SK-N-SH (cell line): ENCODE data around the gene DGCR6L. TPM values are rescaled to one million over a fixed set of nuclear protein-coding genes. Genes with fewer than 3 reads are reported as not detected.
"Not testable (repeated sequence)": the region's sequence is repeated elsewhere in the genome, so short reads cannot be mapped to it uniquely, and the experiment has no call there.

ENCODE experiments used
- CTCF ChIA-PET: fragments of 300-600, 350-600 bp; formaldehyde crosslinking; extraction: SDS; loops from one replicate; lab custom pipeline; 2021; lab: Yijun Ruan, JAX
- POLR2A ChIA-PET: fragments of 350-600 bp; sonication (Branson Sonifier 250); formaldehyde crosslinking; extraction: SDS; loops from one replicate; lab custom pipeline; 2020; ENCODE audit warnings: antibody characterized with exemption, inconsistent platforms; lab: Yijun Ruan, JAX
- DNase-seq: peaks from one replicate; pipeline ENCODE4 v3.0.0; 2012
- H2AFZ ChIP-seq: fragments of 200-600 bp; sonication (generic); 2 replicates; pipeline ENCODE4 v1.8.1; 2016; ENCODE audit warnings: antibody characterized with exemption, mild to moderate bottlenecking, low read depth
- H3F3A ChIP-seq: fragments of 200-600 bp; sonication (generic); replicated peaks from 2 replicates; pipeline ENCODE3; 2016; ENCODE audit warnings: antibody characterized with exemption, mild to moderate bottlenecking; ENCODE audit not compliant: insufficient read depth
- H3K27ac ChIP-seq, 2 experiments: fragments of 200-500 bp in 1 of 2; fragments of 200-600 bp in 1 of 2; sonication (Bioruptor generic) in 1 of 2; sonication (generic), shearing (Covaris generic) in 1 of 2; 2 replicates each; pipeline versions ENCODE4 v1.5.1 to v1.6.1; 2014 to 2016; ENCODE audit warnings: low read depth in 2 of 2, inconsistent platforms in 1 of 2, low read length in 1 of 2, mild to moderate bottlenecking in 1 of 2, mixed read lengths in 1 of 2
- H3K27me3 ChIP-seq: fragments of 200-600 bp; sonication (generic), shearing (Covaris generic); 2 replicates; pipeline ENCODE4 v1.6.1; 2016; ENCODE audit warnings: mixed run types; ENCODE audit not compliant: insufficient read depth
- H3K36me3 ChIP-seq, 2 experiments: fragments of 200-500 bp in 1 of 2; fragments of 200-600 bp in 1 of 2; sonication (Bioruptor generic) in 1 of 2; sonication (generic) in 1 of 2; replicated peaks in 1 of 2; 2 replicates each; pipeline versions ENCODE3 to v1.5.1; 2014 to 2016; ENCODE audit warnings: low read length in 1 of 2, mild to moderate bottlenecking in 1 of 2; ENCODE audit not compliant: insufficient read depth in 2 of 2, control insufficient read depth in 1 of 2
- H3K4me1 ChIP-seq, 2 experiments: fragments of 200-500 bp in 1 of 2; fragments of 200-600 bp in 1 of 2; sonication (Bioruptor generic) in 1 of 2; sonication (generic), shearing (Covaris generic) in 1 of 2; 2 replicates each; pipeline versions ENCODE4 v1.5.1 to v1.6.1; 2014 to 2016; ENCODE audit warnings: low read depth in 1 of 2, low read length in 1 of 2, mixed run types in 1 of 2; ENCODE audit not compliant: insufficient read depth in 2 of 2, control insufficient read depth in 1 of 2
- H3K4me2 ChIP-seq: fragments of 200-600 bp; sonication (generic), shearing (Covaris generic); 2 replicates; pipeline ENCODE4 v1.6.1; 2017; ENCODE audit warnings: mixed run types
- H3K4me3 ChIP-seq, 2 experiments: fragments of 200-500 bp in 1 of 2; fragments of 200-600 bp in 1 of 2; sonication (Bioruptor generic) in 1 of 2; sonication (generic), shearing (Covaris generic) in 1 of 2; 2 replicates each; pipeline versions ENCODE4 v1.5.1 to v1.8.1; 2014 to 2016; ENCODE audit warnings: low read depth in 2 of 2, inconsistent platforms in 1 of 2, low read length in 1 of 2, mild to moderate bottlenecking in 1 of 2, mixed read lengths in 1 of 2, moderate library complexity in 1 of 2
- H3K79me2 ChIP-seq: fragments of 200-600 bp; sonication (generic); 2 replicates; pipeline ENCODE4 v1.8.1; 2017; ENCODE audit warnings: mild to moderate bottlenecking; ENCODE audit not compliant: insufficient read depth
- H3K9ac ChIP-seq: fragments of 200-600 bp; sonication (generic); 2 replicates; pipeline ENCODE4 v1.6.1; 2017; ENCODE audit warnings: mixed run types
- H3K9me2 ChIP-seq: fragments of 200-600 bp; sonication (generic); 2 replicates; pipeline ENCODE4 v1.6.1; 2017; ENCODE audit warnings: mixed run types
- H3K9me3 ChIP-seq: fragments of 200-600 bp; sonication (generic); 2 replicates; pipeline ENCODE4 v1.6.1; 2017; ENCODE audit warnings: mixed run types, mild to moderate bottlenecking, moderate library complexity
- H4K20me1 ChIP-seq: fragments of 200-600 bp; sonication (generic); 2 replicates; pipeline ENCODE4 v1.6.1; 2017; ENCODE audit warnings: mild to moderate bottlenecking, mixed run types; ENCODE audit not compliant: insufficient read depth
- CTCF ChIP-seq: fragments of 200-600 bp; sonication (generic); IDR thresholded peaks from 2 replicates; pipeline ENCODE4 v1.6.1; 2017; ENCODE audit warnings: antibody characterized with exemption, mild to moderate bottlenecking, moderate library complexity
- GATA2 ChIP-seq: sonication (generic); formaldehyde crosslinking; IDR thresholded peaks from 2 replicates; pipeline ENCODE4 v1.5.0; 2020; ENCODE audit warnings: mild to moderate bottlenecking, missing genetic modification reagents
- JUND ChIP-seq: IDR thresholded peaks from 2 replicates; pipeline ENCODE4 v1.4.0; 2012
- MAX ChIP-seq: IDR thresholded peaks from 2 replicates; pipeline ENCODE4 v1.4.0; 2012; ENCODE audit warnings: low read depth
- MXI1 ChIP-seq: IDR thresholded peaks from 2 replicates; pipeline ENCODE4 v1.6.1; 2012; ENCODE audit warnings: mild to moderate bottlenecking, low read depth, low read length, improper control_type of control experiment
- NRF1 ChIP-seq: IDR thresholded peaks from 2 replicates; pipeline ENCODE4 v1.6.1; 2012; ENCODE audit warnings: low read depth, mild to moderate bottlenecking, low read length
- PBX3 ChIP-seq: IDR thresholded peaks from 2 replicates; pipeline ENCODE4; 2012
- POLR2AphosphoS5 ChIP-seq: IDR thresholded peaks from 2 replicates; pipeline ENCODE4 v1.6.1; 2012; ENCODE audit warnings: low read depth, low read length
- RAD21 ChIP-seq: IDR thresholded peaks from 2 replicates; pipeline ENCODE4 v1.6.1; 2012; ENCODE audit warnings: mild to moderate bottlenecking, low read length
- REST ChIP-seq: IDR thresholded peaks from 2 replicates; pipeline ENCODE4 v1.6.1; 2012; ENCODE audit warnings: mild to moderate bottlenecking, low read depth, low read length, moderate library complexity
- RXRA ChIP-seq: IDR thresholded peaks from 2 replicates; pipeline ENCODE4 v1.4.0; 2012; ENCODE audit warnings: low read depth, mild to moderate bottlenecking, borderline replicate concordance
- USF1 ChIP-seq: IDR thresholded peaks from 2 replicates; pipeline ENCODE4 v1.4.0; 2012; ENCODE audit warnings: low read depth, borderline replicate concordance
- USF2 ChIP-seq: fragments of 150-350 bp; IDR thresholded peaks from 2 replicates; pipeline ENCODE4 v1.6.1; 2017; ENCODE audit warnings: antibody characterized with exemption, low read length, low read depth, borderline replicate concordance
- YY1 ChIP-seq: IDR thresholded peaks from 2 replicates; pipeline ENCODE4 v1.4.0; 2012; ENCODE audit warnings: low read depth, mild to moderate bottlenecking
- ZBTB33 ChIP-seq: IDR thresholded peaks from 2 replicates; pipeline ENCODE4 v1.4.0; 2012; ENCODE audit warnings: low read depth, borderline replicate concordance
- WGBS: methylation state at CpG from one replicate; pipeline ENCODE4 v1.1.6; 2017; ENCODE audit warnings: low lambda C conversion rate; 5-methylcytosine and 5-hydroxymethylcytosine counted together
- polyA plus RNA-seq, 3 experiments: library from polyadenylated mRNA; depleted of rRNA; stranded (reverse); fragments of >200 nt; gene quantifications; 2 replicates each; pipeline ENCODE4 v1.2.3, GENCODE V29; 2012

Gene DGCR6L
- polyA plus RNA-seq, 1 of the 3 experiments (the other 2 are of a cell fraction) = 59.8 TPM

GRCh38 chr22:20280866-20281265 is 39.0 kb downstream of the DGCR6L start:
- H3K4me2 ChIP-seq = no peak overlapping the region
- H3K27ac ChIP-seq = no peak overlapping the region
- H3K27me3 ChIP-seq = no peaks in the 10 kb centered on the region
- WGBS = 92% methylated on average over 2 of the region's 12 CpGs
- no peak for DNase-seq
- H3K9me3 ChIP-seq = no peaks in the 10 kb centered on the region
- no peaks in the 10 kb centered on the region for H3K36me3 ChIP-seq
- no peaks in the 10 kb centered on the region for H3K9me2 ChIP-seq
- no peaks in the 10 kb centered on the region for H4K20me1 ChIP-seq
- no peak for TF ChIP-seq POLR2AphosphoS5
- TF ChIP-seq CTCF = no peak
- no peak for TF ChIP-seq NRF1
- TF ChIP-seq REST = no peak
- TF ChIP-seq PBX3 = no peak
- TF ChIP-seq YY1 = no peak
- TF ChIP-seq RXRA = no peak
- TF ChIP-seq USF1 = no peak
- no peak for TF ChIP-seq JUND
- no peak for TF ChIP-seq GATA2 (CRISPR knock-in tag)
- TF ChIP-seq ZBTB33 = no peak
- TF ChIP-seq MXI1 = no peak
- no peak for TF ChIP-seq MAX
- no peak for TF ChIP-seq USF2
- TF ChIP-seq RAD21 = no peak
- TF ChIP-seq, all 33 proteins: peak for 0
- Histone ChIP-seq H3K4me3 (no peak overlapping the region), H3K4me1 (peaks cover 0 to 7% of the 10 kb centered on the region in 2 experiments; a peak in 1 of 4 replicates), H3F3A (no peaks in the 10 kb centered on the region), H2AFZ (no peak overlapping the region), H3K9ac (no peak overlapping the region), H3K79me2 (no peaks in the 10 kb centered on the region)
- ChIA-PET POLR2A (no interaction called here), CTCF (interaction anchor here (0.6 kb wide), 1 partner anchor 127 kb away, joined by 3 read pairs; no protein-coding TSS in a partner anchor)

- WGBS = 60% methylated on average over 3 of the region's 21 CpGs
- H2AFZ ChIP-seq, H3F3A ChIP-seq, H3K27ac ChIP-seq, H3K4me2 ChIP-seq, CTCF ChIA-PET, DNase-seq, POLR2A ChIA-PET, H3K4me1 ChIP-seq, H3K9me3 ChIP-seq, H3K79me2 ChIP-seq, H3K9ac ChIP-seq, H3K27me3 ChIP-seq, H4K20me1 ChIP-seq, H3K9me2 ChIP-seq, H3K4me3 ChIP-seq, H3K36me3 ChIP-seq: not testable (repeated sequence)
Measured at GRCh38 chr22:20280163-20280562, 39.7 kb downstream of the DGCR6L start.
